H1 (cell line): ENCODE data around the gene LRRTM4. TPM values are rescaled to one million over a fixed set of nuclear protein-coding genes. Genes with fewer than 3 reads are reported as not detected.

Experiments used
- polyA plus RNA-seq, 7 experiments: library from polyadenylated mRNA; depleted of rRNA in 3 of 7; stranded (reverse) in 5 of 7; unstranded in 2 of 7; fragments of >200 nt in 5 of 7; fragments of 200-250 nt in 2 of 7; gene quantifications; 1 replicate in 5 of 7; 2 replicates in 1 of 7; 4 replicates in 1 of 7; pipeline versions ENCODE4 v1.2.1 to v1.2.3, GENCODE V29; 2011 to 2013; ENCODE audit warnings: missing spikeins in 2 of 7, mixed read lengths in 2 of 7
- total RNA-seq: library from RNA; stranded (reverse); fragmentation: NEBNext Ultra II Directional; extraction: Animal tissue kit (Norgen Biotek cat#: 25700); gene quantifications from 2 replicates; pipeline ENCODE4 v1.2.1, GENCODE V29; 2021
- TF ChIP-seq, protein P1 (sequence below), 3 experiments: IDR thresholded peaks; 1 replicate in 2 of 3; 2 replicates in 1 of 3; pipeline versions ENCODE4 v1.5.1 to v1.6.1; 2011; ENCODE audit warnings: low read length in 3 of 3, mild to moderate bottlenecking in 3 of 3, inconsistent platforms in 2 of 3, low read depth in 1 of 3, moderate library complexity in 1 of 3; ENCODE audit not compliant: insufficient read depth in 1 of 3; ENCODE audit errors: control extremely low read depth in 1 of 3

The LRRTM4 gene
- total and polyA plus RNA-seq, 2 of the 8 experiments (the other 6 are each of a cell fraction or from before 2014, with no cell fraction given) = 3.6 to 9.5 TPM

DNA sequence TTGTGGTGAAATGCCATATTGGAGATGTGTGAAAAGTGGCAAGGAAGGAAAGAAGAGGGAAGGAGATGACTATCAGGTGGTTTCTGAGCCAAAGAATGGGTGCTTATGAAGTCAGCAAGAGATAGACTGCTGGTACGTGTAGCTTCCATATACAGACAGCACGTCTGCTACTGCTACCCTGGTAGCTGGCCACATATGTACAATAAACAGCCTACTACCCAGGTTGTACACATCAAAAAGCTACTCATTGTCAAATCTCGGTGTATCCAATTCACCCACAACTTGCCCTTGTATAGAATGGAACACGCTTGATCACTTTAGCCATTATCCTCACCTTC, 761.8 kb downstream of the LRRTM4 start (continued):
- TF ChIP-seq, protein P1, sequence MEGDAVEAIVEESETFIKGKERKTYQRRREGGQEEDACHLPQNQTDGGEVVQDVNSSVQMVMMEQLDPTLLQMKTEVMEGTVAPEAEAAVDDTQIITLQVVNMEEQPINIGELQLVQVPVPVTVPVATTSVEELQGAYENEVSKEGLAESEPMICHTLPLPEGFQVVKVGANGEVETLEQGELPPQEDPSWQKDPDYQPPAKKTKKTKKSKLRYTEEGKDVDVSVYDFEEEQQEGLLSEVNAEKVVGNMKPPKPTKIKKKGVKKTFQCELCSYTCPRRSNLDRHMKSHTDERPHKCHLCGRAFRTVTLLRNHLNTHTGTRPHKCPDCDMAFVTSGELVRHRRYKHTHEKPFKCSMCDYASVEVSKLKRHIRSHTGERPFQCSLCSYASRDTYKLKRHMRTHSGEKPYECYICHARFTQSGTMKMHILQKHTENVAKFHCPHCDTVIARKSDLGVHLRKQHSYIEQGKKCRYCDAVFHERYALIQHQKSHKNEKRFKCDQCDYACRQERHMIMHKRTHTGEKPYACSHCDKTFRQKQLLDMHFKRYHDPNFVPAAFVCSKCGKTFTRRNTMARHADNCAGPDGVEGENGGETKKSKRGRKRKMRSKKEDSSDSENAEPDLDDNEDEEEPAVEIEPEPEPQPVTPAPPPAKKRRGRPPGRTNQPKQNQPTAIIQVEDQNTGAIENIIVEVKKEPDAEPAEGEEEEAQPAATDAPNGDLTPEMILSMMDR (IDR thresholded peaks at IDR 0.05; ENCODE audit: control extremely low read depth in 1 of 3, insufficient read depth in 1 of 3, low read depth in 1 of 3, low read length in 3 of 3) = no peak
